HG03025 (cell line): ENCODE measurements around the gene ATP11A.

Experiments
- ATAC-seq: cut with Tn5 transposase; IDR thresholded peaks from one replicate; pipeline ENCODE4 v1.9.1; 2021; ENCODE audit warnings: mild to moderate bottlenecking, moderate library complexity; ENCODE audit not compliant: unreplicated experiment, low FRiP score

Gene ATP11A

DNA sequence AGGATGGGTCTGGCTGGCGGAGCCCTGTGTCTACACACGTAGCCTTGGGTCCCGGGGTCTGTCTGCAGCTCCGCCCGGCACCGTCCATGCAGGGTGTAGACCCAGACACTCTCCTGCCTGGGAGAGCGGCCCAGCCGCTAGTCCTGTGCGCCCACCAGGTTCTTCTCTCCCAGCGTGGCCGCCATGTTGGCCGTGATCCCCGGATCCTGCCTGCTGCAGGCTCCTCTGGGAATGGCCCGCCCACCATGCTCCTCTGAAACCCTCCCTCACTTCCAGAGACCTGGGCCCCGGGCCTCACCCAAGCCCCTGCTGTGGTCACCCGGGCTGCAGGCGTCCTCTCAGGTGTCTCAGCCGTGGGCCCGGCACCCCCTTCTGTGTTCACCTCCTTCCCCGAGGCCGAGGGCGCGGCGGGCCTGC is 221.5 kb downstream of the ATP11A start:
- ATAC-seq: no peak

DNA sequence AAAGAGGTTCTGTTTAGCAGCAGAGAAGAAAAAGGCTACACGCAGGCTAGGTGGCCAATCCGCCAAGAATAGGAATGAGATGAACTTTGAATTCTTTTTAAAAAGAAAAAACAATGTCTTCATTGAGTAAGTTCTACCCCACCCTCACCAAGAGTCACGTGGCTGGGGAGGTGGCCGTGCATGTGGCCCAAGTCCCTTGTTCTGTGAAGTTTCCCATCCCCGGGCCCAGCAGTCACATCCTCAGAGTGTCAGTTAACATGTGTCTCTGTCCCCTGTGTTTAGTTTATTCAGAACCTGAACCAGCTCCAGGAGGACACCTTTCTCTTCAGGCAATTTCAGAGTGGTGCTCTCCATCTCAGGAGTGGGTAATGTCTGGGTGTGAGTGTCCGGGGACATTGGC is 222.0 kb downstream of the ATP11A start:
- no peak for ATAC-seq

DNA sequence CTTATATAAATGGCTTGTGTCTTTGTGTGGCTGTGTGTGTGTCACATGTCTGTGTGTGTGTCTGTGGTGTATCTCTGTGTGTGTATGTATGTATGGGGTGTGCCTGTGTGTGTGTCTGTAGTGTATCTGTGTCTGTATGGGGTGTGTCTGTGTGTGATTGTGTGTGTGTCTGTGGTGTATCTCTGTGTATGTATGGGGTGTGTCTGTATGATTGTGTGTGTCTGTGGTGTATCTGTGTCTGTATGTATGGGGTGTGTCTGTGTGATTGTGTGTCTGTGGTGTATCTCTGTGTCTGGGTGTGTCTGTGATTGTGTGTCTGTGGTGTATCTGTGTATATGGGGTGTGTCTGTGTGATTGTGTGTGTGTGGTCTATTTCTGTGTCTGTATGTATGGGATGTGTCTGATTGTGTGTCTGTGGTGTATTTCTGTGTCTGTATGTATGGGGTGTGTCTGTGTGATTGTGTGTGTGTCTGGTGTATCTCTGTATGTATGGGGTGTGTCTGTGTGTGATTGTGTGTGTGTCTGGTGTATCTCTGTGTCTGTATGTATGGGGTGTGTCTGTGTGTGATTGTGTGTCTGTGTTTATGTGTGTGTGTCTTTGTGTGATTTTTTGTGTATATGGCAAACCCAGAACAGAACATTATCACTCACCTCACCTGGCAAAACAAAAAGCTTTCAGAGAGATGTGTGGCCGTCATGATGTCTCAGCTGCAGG is 223.0 kb downstream of the ATP11A start:
- no peak for ATAC-seq

DNA sequence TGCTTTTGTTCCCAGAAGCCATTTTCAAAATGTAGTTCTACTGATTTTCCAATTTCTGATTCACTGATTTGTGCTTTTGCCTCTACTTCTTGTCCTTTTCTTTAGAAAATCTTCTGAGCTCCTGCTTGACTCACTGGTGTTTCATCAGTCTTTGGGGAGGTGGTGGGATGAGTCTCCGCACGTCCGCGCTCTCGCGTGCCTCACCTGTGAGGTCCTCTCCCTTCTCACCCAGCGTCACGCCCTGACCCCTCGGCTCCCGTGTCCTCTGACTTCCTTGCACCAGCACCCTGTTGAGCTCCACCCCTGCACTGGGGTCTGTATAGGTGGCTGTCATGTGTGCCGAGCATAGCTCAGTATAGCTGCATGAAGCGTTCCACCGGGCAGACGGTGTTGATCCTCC is 226.5 kb downstream of the ATP11A start:
- ATAC-seq: no peak

DNA sequence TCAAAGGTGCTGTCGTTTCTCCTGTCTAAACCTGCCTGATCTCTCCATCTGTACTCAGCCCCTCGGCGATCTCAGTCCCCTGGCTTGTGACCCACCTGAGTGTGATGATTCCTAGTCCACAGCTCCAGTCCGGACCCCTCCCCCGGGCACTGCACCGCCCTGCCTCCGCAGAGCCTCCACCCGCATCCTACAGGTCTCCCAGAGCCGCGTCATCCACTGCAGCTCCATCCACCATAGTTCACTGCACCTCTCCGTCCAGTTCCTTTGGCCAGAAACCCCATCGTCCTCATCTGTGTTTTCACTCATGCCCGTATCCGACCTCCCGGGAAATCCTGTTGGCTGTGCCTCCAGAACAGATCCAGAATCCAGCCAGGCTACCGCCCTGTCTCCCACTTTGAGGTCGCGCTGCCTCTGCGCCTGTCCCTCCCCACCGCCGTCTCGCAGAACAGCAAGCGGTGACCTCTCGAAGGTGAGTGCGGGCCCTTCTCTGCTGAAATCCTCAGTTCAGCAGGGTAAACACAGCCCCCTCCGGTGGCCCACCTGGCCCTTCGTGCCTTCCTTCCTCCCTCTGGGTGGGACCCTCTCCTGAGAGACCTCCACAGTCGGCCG is 227.3 kb downstream of the ATP11A start:
- ATAC-seq: no peak

DNA sequence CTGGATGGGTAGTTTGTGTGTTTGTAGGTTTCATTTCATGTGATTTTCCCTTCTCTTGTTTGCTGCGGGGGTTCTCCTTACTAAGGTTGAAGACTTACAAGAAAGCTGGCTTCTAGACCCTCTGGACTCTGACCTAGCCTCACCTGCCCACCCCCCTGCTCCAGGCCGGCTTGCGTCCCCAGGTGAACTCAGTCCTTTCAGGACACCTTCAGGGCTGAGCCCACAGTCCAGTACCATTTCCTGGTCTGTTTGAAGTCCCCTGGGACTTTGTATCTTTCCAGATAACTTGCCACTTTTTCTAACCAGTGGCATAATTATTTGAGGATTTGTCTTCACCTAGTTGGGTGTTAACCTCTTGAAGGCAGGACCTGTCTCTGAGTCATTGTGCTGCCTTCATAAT is 227.9 kb downstream of the ATP11A start:
- ATAC-seq: no peak

DNA sequence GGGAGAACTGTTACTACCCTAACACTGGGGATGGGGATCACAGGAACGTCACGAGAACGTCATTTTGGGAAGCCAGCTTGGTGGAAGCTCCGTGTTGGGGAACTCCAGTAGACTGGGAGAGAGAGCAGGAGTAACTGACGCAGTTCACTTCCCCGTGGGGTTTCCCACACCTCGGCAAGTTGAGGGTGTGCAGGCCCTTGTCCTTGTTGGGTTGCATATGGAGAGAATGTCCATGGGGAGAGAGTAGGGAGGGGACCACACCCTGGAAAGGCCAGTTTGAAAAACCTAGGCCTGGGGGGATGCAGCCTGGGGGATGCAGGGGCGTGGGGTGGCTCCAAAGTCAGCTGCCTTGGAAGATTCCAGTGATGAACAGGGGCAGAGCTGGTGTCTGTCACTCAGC is 228.4 kb downstream of the ATP11A start:
- no peak for ATAC-seq

DNA sequence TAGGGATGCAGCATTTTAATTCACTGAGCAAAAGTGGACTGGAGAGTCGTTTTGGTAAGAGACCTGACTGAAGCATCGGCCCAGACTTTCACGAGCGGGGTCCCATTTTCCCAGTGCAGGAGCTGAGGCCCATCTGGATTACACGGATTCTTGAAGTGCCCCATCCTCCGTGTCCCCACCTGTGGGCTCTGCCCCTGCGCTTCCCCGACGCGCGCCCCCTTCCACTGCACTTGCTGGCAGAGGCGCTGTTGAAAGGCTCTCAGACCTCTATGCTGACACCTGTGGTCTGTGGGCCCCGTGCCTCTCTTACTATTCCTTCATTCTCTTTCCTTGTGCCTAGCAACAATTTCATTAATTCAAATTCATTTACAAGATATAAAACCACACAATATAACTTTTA is 228.9 kb downstream of the ATP11A start:
- no peak for ATAC-seq

DNA sequence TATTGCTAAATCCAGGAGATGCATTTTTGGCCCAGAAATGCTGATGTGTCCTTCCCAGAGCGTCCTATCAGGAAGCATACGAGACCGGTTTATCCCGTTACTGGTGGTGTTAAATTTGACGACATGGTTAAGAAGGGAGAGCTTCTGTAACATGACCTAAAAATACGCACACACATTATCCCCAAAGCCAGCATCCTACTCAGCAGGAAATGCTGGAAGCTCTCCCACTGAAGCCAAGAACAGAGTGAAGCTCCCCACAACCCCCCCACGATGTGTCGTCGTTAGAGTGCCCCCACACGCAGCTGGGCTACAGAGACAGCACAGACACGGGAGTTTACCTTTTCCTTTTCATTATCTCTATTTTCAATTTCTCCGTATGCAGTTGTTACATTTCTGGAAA is 234.1 kb downstream of the ATP11A start:
- ATAC-seq: no peak

DNA sequence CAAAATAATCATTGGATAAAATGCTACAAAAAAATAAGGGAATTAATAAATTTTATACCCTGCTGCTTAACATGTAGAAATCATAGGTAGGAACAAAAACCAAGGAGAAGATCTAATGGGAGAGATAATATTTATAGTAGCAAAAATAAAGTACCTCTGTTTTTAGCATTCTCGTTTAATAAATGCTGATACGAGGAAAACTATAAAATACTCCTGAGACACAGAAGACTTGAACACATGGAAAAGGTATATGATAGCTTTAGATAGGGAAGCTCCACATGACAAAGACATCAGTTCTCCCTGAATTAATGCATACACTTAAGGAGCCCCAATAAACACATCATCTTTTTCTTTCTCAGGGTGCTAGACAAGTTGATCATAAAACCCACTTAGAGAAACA is 234.5 kb downstream of the ATP11A start:
- ATAC-seq: no peak

DNA sequence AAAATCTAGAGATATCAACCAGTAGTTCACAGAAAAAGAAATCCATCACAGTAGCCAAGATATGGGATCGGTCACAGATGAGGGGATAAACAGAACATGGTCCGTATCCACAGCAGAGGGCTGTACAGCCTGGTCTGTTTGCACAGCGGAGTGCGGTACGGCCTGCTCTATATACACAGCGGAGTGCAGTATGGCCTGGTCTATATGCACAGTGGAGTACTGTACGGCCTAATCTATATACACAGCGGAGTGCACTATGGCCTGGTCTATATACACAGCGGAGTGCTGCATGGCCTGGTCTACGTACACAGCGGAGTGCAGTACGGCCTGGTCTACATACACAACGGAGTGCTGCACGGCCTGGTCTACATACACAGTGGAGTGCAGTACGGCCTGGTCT is 236.2 kb downstream of the ATP11A start:
- ATAC-seq: no peak

DNA sequence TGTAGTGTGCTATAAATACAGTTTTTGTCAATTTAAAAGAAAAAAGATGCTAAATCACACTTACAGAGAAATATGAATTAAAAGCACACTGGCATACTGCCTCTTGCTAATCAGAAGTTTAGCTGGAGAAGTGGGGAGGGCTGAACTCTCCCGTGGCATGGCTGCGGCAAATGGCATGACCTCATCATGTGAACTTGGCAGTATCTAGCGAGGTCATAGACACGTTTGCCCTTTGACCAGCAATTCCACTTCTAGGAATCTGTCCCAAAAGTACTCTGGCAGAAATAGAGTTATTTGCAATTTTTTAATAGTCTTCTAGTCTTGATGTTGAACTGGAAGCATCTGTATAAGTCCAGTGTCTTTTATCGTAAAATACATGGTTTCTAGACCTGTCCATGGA is 237.2 kb downstream of the ATP11A start:
- ATAC-seq: no peak

DNA sequence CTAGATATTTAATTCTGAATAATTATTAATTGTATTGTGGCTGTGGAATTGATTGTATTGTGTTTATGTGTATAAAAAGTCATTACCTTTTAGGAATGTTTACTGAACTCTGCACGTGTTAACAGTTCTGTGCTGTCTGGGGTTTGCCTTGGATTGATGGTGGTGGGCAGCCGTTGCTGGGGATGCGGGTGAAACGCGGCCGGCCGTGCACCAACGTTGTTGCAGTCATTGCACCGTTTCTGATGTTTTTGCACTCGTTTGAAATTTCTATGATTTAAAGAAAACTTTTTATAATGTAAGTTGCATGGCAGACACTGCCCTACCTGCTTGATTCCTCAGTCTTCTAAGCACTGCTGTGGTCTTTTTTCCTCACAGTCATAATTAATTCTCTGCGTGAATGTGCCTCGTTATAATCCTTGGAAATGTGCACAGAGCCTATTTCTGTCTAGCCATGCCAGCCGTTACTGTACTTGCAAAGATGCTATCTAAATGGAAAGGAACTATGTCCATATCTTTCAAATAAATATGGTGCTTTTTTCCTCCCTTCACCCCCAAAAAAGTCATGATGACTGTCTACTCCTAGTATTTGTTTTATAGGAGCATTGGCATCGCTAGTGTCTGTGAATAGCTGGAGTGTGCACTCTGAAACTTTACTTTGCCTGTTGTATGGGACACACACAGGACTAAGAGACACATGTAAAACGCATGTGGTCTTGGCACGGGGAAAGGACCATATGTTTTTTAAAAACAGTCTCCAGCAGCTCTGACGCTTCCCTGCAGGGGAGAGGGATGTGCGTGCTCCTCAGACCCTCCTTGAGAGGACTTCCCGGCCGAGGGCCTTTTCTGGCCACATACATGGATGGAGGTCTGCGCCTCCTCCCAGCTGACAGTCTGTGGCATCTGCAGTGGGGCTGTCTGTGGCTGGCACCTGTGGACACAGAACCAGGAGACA is 238.5 kb downstream of the ATP11A start:
- no peak for ATAC-seq

DNA sequence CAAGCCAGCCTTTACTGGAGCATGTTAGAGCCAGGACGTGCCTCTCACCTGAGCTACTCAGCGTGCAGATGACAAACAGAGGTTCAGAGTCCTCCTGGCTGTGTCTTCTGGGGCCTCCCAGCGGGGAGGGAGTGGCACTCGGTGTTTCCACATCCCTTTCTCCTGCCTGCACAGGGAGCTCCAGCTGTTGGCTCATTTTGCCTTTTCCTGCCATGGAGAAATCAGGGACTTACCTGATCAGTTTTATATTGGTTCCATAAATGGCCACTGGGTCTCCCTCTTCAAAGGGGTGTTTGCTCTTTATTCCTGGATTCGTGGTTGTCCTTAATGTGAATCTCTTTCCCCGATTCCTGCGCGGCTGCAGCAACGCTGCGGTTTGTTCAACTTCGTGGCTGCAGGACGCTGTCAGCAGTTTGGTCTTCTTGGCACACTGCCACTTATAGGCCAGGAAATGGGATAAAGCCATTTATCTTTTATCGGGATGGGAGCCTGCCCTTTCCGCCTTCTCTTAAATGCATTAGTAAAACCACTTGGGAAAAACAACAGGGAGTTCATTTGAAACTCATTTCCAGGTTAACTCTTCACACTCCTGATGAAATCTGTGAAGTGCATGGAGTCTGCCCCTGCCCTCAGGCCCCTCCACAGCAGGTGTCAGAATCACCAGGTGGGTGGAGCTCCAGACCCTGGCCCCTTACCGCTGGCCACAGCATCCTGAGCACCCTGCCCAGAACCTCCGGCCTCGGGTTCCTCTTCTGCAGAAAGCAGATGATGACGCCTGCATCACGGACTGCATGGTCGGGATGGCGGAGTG is 239.3 kb downstream of the ATP11A start:
- no peak for ATAC-seq

DNA sequence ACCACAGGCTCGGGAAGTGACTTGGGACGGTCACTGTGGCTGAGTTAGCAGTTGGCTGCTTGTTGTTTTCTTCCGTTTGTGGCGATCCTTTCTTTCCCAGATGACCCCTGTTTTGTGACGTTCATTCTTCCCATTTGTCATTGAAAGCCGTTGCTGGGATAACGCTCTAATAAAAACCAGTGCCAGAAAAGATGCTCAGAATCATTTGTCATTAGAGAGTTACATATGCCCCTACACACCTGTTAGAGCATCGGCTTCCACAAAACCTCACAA is 239.9 kb downstream of the ATP11A start:
- ATAC-seq: no peak

DNA sequence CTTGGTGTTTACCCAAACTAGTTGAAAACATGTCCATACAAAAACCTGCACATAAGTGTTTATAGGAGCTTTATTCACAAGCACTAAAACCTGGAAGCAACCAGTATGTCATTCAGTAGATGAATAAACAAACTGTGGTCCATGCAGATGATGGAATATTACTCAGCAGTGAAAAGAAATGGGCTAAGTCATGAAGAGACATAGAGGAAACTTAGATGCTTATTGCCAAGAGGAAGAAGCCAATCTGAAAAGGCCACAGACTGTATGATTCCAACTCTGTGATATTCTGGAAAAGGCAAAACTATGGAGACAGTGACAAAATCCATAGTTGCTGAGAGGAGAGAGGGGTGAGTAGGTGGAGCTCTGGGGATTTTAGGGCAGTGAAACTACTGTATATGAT is 240.4 kb downstream of the ATP11A start:
- ATAC-seq: no peak

DNA sequence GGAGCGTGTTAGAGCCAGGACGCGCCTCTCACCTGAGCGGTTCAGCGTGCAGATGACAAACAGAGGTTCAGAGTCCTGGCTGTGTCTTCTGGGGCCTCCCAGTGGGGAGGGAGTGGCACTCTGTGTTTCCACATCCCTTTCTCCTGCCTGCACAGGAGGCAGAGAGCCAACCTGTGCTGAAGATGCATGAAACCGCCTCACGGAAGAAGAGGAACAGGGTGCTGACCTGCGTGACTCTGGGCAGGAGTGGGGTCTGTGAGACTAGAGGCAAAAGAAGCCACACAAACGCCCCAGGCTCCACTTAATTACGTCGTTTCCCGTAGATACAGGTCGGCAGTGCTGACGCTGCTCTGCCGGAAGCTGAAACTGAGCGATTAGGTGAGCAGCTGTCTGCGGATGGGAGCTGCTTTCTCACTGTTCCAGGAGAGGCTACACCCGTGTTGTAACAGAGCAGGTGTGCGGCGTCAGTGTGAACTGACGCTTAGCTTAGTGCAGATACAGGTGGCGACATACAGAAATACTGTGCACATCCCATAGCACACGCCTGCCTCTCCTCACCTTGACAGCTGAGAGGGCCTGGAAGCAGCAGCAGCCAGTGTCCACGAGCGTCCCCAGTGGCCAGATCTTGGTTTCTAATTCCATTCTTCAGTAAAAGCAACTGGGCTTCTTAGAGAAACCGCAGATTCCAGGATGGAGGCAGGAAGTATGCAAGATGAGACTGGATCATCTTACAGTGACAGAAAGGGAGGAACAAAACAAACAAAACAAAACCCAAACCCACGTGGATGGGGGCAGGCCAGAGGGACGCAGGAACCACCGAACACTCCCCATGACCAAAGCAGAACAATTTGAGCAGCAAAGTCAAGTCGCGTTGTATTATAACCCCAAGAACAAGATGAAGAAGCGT is 241.4 kb downstream of the ATP11A start:
- ATAC-seq: no peak

DNA sequence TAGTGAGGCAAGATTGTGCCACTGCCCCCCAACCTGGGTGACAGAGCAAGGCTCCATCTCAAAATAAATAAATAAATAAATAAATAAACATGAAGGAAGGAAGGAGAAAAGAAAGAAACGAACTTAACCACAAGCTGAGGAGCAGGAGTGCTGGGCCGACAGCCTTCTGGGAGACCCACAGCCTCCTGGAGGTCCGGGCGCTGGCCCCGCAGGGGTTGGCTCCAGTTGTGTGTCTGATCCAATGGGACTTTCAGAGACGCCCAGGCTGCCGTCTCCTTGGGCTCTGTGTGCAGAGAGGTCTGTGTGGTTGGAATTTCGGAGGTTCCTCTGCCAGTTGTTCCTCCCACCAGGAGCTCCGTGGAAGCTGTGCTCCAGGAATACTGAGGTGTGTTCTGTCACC is 243.1 kb downstream of the ATP11A start:
- no peak for ATAC-seq

DNA sequence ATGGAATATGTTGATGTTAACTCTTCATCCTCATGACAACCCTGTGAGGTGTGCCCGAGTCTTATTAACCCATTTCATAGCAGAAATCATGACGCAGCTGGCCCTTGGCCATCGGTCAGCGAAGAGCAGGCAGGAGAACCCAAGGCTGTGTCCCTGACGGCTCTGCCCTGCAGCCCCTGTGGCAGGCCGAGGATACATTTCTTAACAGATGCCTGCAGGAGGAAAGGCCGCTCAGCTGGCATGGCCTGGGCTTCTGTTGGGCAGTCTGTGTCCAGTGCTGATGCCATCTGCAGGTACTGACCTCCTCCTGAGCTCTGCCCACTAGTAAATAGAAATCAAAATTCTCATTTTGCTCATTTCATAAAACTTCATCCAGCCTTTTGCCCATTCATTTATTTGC is 243.8 kb downstream of the ATP11A start:
- no peak for ATAC-seq

DNA sequence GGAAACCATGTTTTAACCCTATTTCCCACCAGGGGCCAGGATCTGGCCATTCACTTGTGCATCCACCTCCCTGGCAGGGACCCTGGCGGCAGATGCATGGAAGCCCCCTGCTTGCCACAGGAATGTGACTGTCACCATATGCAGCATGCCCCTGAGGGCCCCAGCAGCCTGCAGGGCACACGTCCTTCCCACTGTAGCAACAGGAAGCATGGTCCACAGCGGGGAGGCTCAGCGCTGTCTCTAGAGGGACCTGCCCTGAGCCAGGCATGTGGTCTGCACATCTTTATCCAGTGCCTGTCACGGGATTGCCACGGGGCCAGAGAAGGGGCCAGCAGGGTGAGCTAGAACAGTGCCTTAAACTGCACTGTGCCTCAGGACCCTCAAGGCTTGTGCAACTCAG is 244.2 kb downstream of the ATP11A start:
- no peak for ATAC-seq
